ENCODE measurements around the gene DPEP2NB. TPM values are rescaled to one million over a fixed set of nuclear protein-coding genes. Genes with fewer than 3 reads are reported as not detected.

Gene DPEP2NB
- total and polyA plus RNA-seq, 10 of the 15 experiments (the other 5 are each of a cell fraction or from before 2014, with no cell fraction given): not detected

GRCh38 chr16:68041783-68042182, 26.1 kb upstream of the DPEP2NB start:
- ChIA-PET CTCF (interaction anchor here (0.7 to 3.0 kb wide), 15 partner anchors 9 to 226 kb away, joined by 3 to 27 read pairs (median 9); partner anchors contain the start of genes LCAT, NUTF2, PSMB10 and SLC12A4), SMC1A (ENCODE audit: uncharacterized antibody, unreplicated experiment) (interaction anchor here (1.1 to 2.1 kb wide), 4 partner anchors 10 to 157 kb away, joined by 3 to 11 read pairs (median 8); partner anchors contain the start of gene NRN1L), POLR2A (interaction anchor here (0.7 kb wide), 1 partner anchor 234 kb away, joined by 4 read pairs; no protein-coding TSS in a partner anchor), RAD21 (ENCODE audit: unreplicated experiment) (no interaction called here)
- Histone ChIP-seq H3K4me1 (ENCODE audit: control insufficient read depth, insufficient read depth, low read length) (peaks cover 17% of the 10 kb centered on the region), H4K20me1 (ENCODE audit: control insufficient read depth, insufficient read depth) (no peaks in the 10 kb centered on the region), H3K4me2 (ENCODE audit: control insufficient read depth, insufficient read depth) (no peak overlapping the region), H2AFZ (ENCODE audit: control insufficient read depth, low read depth, low read length) (no peak overlapping the region), H3K36me3 (ENCODE audit: control insufficient read depth in 2 of 2, insufficient read depth in 2 of 2, low read length in 1 of 2) (peaks cover 0 to 1% of the 10 kb centered on the region in 2 experiments; a peak in 2 of 4 replicates), H3K27me3 (replicated peaks in 1 of 2; ENCODE audit: control insufficient read depth in 2 of 2, insufficient read depth in 2 of 2, low read length in 1 of 2) (no peaks in the 10 kb centered on the region), H3K27ac (ENCODE audit: control insufficient read depth, insufficient read depth) (no peak overlapping the region), H3K4me3 (no peak overlapping the region), H3K9me3 (replicated peaks; ENCODE audit: control insufficient read depth, insufficient read depth, low read length) (no peaks in the 10 kb centered on the region), H3K79me2 (ENCODE audit: control insufficient read depth, insufficient read depth, low read length) (no peaks in the 10 kb centered on the region; the same call in 1 of the 2 replicates), H3K9ac (ENCODE audit: control insufficient read depth, insufficient read depth, low read length) (no peak overlapping the region)
- no TSS peak for BruUV-seq (replicated peaks)
- intact Hi-C loops (cut with micrococcal nuclease; ENCODE audit: unreplicated experiment): loop anchor here (2.0 to 5.0 kb wide), 3 partner anchors 73 to 159 kb away; partner anchors contain the start of genes PSMB10 and SLC12A4
- no peak for FAIRE-seq
- ATAC-seq: no peak
- in situ Hi-C loops (cut with MboI): loop anchor here (5.0 kb wide), 2 partner anchors 164 to 224 kb away; no protein-coding TSS in a partner anchor
- no peak for DNase-seq (ENCODE audit: low read depth, low spot score)
- WGBS (ENCODE audit: insufficient coverage, insufficient replicate concordance, low lambda C conversion rate, missing lambda C conversion rate): 93% methylated on average over 2 of the region's 2 CpGs
- no peak for TF ChIP-seq NFXL1 (IDR thresholded peaks at IDR 0.05; ENCODE audit: borderline replicate concordance)
- no peak for TF ChIP-seq NBN (IDR thresholded peaks at IDR 0.05)
- TF ChIP-seq SPI1 (IDR thresholded peaks at IDR 0.05; ENCODE audit: borderline replicate concordance, insufficient read depth, low read depth, low read length): peak; percentile 16; the same call in 1 of the 2 replicates
- TF ChIP-seq E2F8 (IDR thresholded peaks at IDR 0.05; ENCODE audit: low read depth, partially characterized antibody): no peak
- no peak for TF ChIP-seq SIN3A (IDR thresholded peaks at IDR 0.05; ENCODE audit: low read depth, low read length)

Measured in GM12878 (cell line).